Adrenal gland (tissue), 5 donors: ENCODE data around the gene GTF3A.
A peak's percentile ranks its signal among the peaks of the same experiment; 100 is the strongest.

Experiments
- CTCF ChIP-seq, 6 experiments: fragments of 450-650 bp in 4 of 6; fragments of 200-600 bp in 2 of 6; sonication (generic) in 1 of 6; IDR thresholded peaks; 1 replicate in 5 of 6; 2 replicates in 1 of 6; pipeline versions ENCODE4 v1.5.1 to v1.8.0; 2016 to 2021; ENCODE audit warnings: antibody characterized with exemption in 6 of 6, mild to moderate bottlenecking in 2 of 6, moderate library complexity in 1 of 6
- POLR2A ChIP-seq, 2 donors: fragments of 450-650 bp; IDR thresholded peaks; one replicate each; pipeline ENCODE4 v1.6.1; 2017; ENCODE audit warnings: antibody characterized with exemption in 2 of 2, mild to moderate bottlenecking in 2 of 2, moderate library complexity in 1 of 2
- donor health status: DM: no; HTN: no; CAD: no.

- TF ChIP-seq CTCF (IDR thresholded peaks at IDR 0.05): peak; percentile 16 to 65 (median 46)
- peak in 1 of 2 donors; percentile 47 for TF ChIP-seq POLR2A (IDR thresholded peaks at IDR 0.05)
These were observed 1.7 kb downstream of the GTF3A start for GRCh38 chr13:27425918-27426630.
